SK-N-DZ (cell line): Measurements from ENCODE around the gene TMEM163.

ENCODE experiments used
- DNase-seq: peaks from one replicate; pipeline ENCODE4 v3.0.0-alpha.2; 2015; ENCODE audit warnings: low spot score

Gene TMEM163

GRCh38 chr2:134459706-134460406 lies 258.9 kb downstream of the TMEM163 start:
- no peak for DNase-seq

GRCh38 chr2:134458950-134459349 lies 259.9 kb downstream of the TMEM163 start:
- no peak for DNase-seq

GRCh38 chr2:134458473-134458853 lies 260.3 kb downstream of the TMEM163 start:
- DNase-seq, result no peak

GRCh38 chr2:134457765-134458472 lies 260.9 kb downstream of the TMEM163 start:
- no peak for DNase-seq

GRCh38 chr2:134457353-134457752 lies 261.4 kb downstream of the TMEM163 start:
- no peak for DNase-seq

- DNase-seq, result no peak
These were observed 263.4 kb downstream of the TMEM163 start for GRCh38 chr2:134455426-134455825.

- DNase-seq, result no peak
These were observed 263.9 kb downstream of the TMEM163 start for GRCh38 chr2:134454931-134455330.

- DNase-seq, result no peak
These were observed 264.4 kb downstream of the TMEM163 start for GRCh38 chr2:134454426-134454825.

- no peak for DNase-seq
These were observed 264.8 kb downstream of the TMEM163 start for GRCh38 chr2:134453973-134454372.

GRCh38 chr2:134453476-134453875 lies 265.3 kb downstream of the TMEM163 start:
- no peak for DNase-seq

GRCh38 chr2:134452042-134452733 lies 266.6 kb downstream of the TMEM163 start:
- DNase-seq, result no peak

GRCh38 chr2:134451347-134451630 lies 267.5 kb downstream of the TMEM163 start:
- DNase-seq, result no peak

GRCh38 chr2:134449751-134450513 lies 268.9 kb downstream of the TMEM163 start:
- no peak for DNase-seq

- no peak for DNase-seq
These were observed 269.6 kb downstream of the TMEM163 start for GRCh38 chr2:134449157-134449556.

GRCh38 chr2:134448650-134449049 lies 270.1 kb downstream of the TMEM163 start:
- no peak for DNase-seq

GRCh38 chr2:134447669-134448068 lies 271.1 kb downstream of the TMEM163 start:
- no peak for DNase-seq

GRCh38 chr2:134446383-134447017 lies 272.3 kb downstream of the TMEM163 start:
- DNase-seq, result no peak

GRCh38 chr2:134445985-134446382 lies 272.8 kb downstream of the TMEM163 start:
- DNase-seq, result no peak

- DNase-seq, result no peak
These were observed 273.7 kb downstream of the TMEM163 start for GRCh38 chr2:134445116-134445515.

- no peak for DNase-seq
These were observed 274.9 kb downstream of the TMEM163 start for GRCh38 chr2:134443814-134444480.
